ENCODE measurements around the gene ACE. TPM values are rescaled to one million over a fixed set of nuclear protein-coding genes. Genes with fewer than 3 reads are reported as not detected.
"Not testable (repeated sequence)": the region's sequence is repeated elsewhere in the genome, so short reads cannot be mapped to it uniquely, and the experiment has no call there.

ACE gene
- total RNA-seq, 1 donor from 2014 or later = 3.6 TPM

GRCh38 chr17:63458478-63458877, 18.4 kb upstream of the ACE start:
- H3K4me1 Mint-ChIP-seq (ENCODE audit: unreplicated experiment) = no peaks in the 10 kb centered on the region
- peaks cover 7% of the 10 kb centered on the region for H3K27me3 Mint-ChIP-seq
- no peak for DNase-seq (ENCODE audit: extremely low spot score, unreplicated experiment)
- no peaks in the 10 kb centered on the region for H3K9me3 Mint-ChIP-seq
- H3K27ac Mint-ChIP-seq = no peak overlapping the region
- no peak overlapping the region for H3K4me3 Mint-ChIP-seq
- no peaks in the 10 kb centered on the region for H3K36me3 Mint-ChIP-seq
- TF ChIP-seq CTCF (conservative IDR thresholded peaks at IDR 0.05) = no peak

GRCh38 chr17:63460018-63460417, 16.8 kb upstream of the ACE start:
- Mint-ChIP-seq H3K4me1 (ENCODE audit: unreplicated experiment) (no peaks in the 10 kb centered on the region), H3K9me3 (no peaks in the 10 kb centered on the region), H3K27me3 (peaks cover 15% of the 10 kb centered on the region), H3K4me3 (no peak overlapping the region), H3K27ac (no peak overlapping the region), H3K36me3 (no peaks in the 10 kb centered on the region)
- no peak for DNase-seq (ENCODE audit: extremely low spot score, unreplicated experiment)
- TF ChIP-seq CTCF (conservative IDR thresholded peaks at IDR 0.05) = no peak

- no peak for DNase-seq (ENCODE audit: extremely low spot score, unreplicated experiment)
- Mint-ChIP-seq H3K27me3 (peaks cover 12% of the 10 kb centered on the region), H3K4me3 (no peak overlapping the region), H3K4me1 (ENCODE audit: unreplicated experiment) (no peaks in the 10 kb centered on the region), H3K9me3 (no peaks in the 10 kb centered on the region), H3K27ac (no peak overlapping the region), H3K36me3 (no peaks in the 10 kb centered on the region)
- TF ChIP-seq CTCF (conservative IDR thresholded peaks at IDR 0.05) = no peak
Measured at GRCh38 chr17:63463771-63464170, 13.1 kb upstream of the ACE start.

DNA sequence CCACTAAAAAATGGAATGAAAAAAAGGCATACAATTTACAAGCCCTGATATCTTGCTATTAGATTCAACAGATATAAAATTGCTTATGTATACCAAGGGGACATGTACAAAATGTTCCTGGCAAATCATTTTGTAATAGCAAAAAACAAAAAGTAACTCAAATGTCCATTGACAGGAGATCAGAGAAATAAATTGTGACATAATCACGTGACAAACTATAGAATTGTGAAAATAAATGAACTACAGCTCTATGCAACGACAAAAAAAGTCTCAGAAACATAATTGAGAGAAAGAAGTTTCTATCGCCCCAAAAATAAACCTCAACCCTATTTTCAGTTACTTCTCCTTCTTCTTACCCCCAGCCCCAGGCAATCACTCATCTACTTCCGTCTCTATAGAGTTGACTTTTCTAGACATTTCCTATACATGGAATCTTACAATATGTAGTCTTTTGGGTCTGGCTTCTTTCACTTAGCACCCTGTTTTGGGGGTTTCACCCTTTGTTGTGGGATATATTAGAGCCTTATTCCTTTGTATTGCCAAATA, 12.1 kb upstream of the ACE start:
- H3K4me1 Mint-ChIP-seq (ENCODE audit: unreplicated experiment) = no peaks in the 10 kb centered on the region
- H3K27me3 Mint-ChIP-seq = peaks cover 18% of the 10 kb centered on the region
- no peak for TF ChIP-seq CTCF (conservative IDR thresholded peaks at IDR 0.05)
- no peak overlapping the region for H3K27ac Mint-ChIP-seq
- no peak overlapping the region for H3K4me3 Mint-ChIP-seq
- H3K9me3 Mint-ChIP-seq = no peaks in the 10 kb centered on the region
- H3K36me3 Mint-ChIP-seq = no peaks in the 10 kb centered on the region
- no peak for DNase-seq (ENCODE audit: extremely low spot score, unreplicated experiment)

DNA sequence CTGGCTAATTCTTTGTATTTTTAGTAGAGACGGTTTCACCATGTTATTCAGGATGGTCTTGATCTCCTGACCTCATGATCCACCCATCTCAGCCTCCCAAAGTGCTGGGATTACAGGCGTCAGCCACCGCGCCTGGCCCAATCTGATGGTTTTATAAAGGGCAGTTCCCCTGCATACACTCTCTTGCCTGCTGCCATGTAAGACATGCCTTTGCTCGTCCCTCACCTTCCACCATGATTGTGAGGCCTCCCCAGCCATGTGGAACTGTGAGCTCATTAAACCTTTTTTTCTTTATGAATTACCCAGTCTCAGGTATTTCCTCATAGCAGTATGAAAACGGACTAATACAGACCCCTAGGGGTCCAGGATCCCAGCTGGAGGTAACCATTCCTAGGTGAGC, 8.8 kb upstream of the ACE start:
- not testable (repeated sequence) for H3K9me3 Mint-ChIP-seq, H3K4me3 Mint-ChIP-seq
- H3K27me3 Mint-ChIP-seq = peaks cover 35% of the 10 kb centered on the region

DNA sequence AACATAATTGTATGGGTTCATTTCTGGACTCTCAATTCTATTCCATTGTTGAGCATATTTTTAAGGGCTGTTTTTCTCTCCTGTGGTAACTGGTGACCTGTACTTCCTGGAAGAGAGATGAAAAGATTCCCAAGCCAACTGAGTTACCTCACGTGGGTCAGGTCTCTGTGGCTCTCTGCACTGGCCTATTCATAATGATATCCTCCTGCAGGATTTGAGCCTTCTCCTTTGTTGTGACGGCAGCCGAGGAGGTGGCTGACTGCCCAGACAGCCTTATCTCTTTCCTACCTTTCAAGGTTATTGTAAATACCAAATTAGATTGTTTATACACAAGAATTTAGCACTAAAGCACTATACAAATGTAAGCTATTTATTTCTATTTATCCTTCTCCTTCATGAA, 2.7 kb upstream of the ACE start:
- H3K4me1 Mint-ChIP-seq (ENCODE audit: unreplicated experiment) = no peaks in the 10 kb centered on the region
- peaks cover 67% of the 10 kb centered on the region for H3K27me3 Mint-ChIP-seq
- DNase-seq (ENCODE audit: extremely low spot score, unreplicated experiment) = no peak
- H3K9me3 Mint-ChIP-seq = no peaks in the 10 kb centered on the region
- H3K36me3 Mint-ChIP-seq = no peaks in the 10 kb centered on the region
- H3K27ac Mint-ChIP-seq = no peak overlapping the region
- no peak for TF ChIP-seq CTCF (conservative IDR thresholded peaks at IDR 0.05)
- no peak overlapping the region for H3K4me3 Mint-ChIP-seq

More for the DNA sequence above, 8.8 kb upstream of the ACE start:
- H3K27ac Mint-ChIP-seq; H3K4me1 Mint-ChIP-seq (ENCODE audit: unreplicated experiment); DNase-seq (ENCODE audit: extremely low spot score, unreplicated experiment); H3K36me3 Mint-ChIP-seq: not testable (repeated sequence)

Data from type B pancreatic cell (in vitro differentiated cells).